Fibroblast of skin of back (primary cell): ENCODE measurements around the gene ARHGAP26.

Source experiments
- DNase-seq: peaks from one replicate; pipeline ENCODE4 v3.0.0-alpha.2; 2013

ARHGAP26 gene

GRCh38 chr5:143051244-143052058 is 281.3 kb downstream of the ARHGAP26 start:
- peak; percentile 69 for DNase-seq

GRCh38 chr5:143052967-143053682 is 282.9 kb downstream of the ARHGAP26 start:
- no peak for DNase-seq

- no peak for DNase-seq
These were observed 283.6 kb downstream of the ARHGAP26 start for GRCh38 chr5:143053780-143054179.

GRCh38 chr5:143054480-143054941 is 284.3 kb downstream of the ARHGAP26 start:
- peak; percentile 67 for DNase-seq

GRCh38 chr5:143055596-143056338 is 285.6 kb downstream of the ARHGAP26 start:
- DNase-seq: peak; percentile 59

- DNase-seq: no peak
These were observed 286.1 kb downstream of the ARHGAP26 start for GRCh38 chr5:143056339-143056704.

GRCh38 chr5:143056792-143057579 is 286.8 kb downstream of the ARHGAP26 start:
- DNase-seq: no peak

- DNase-seq: no peak
These were observed 287.4 kb downstream of the ARHGAP26 start for GRCh38 chr5:143057580-143057999.

GRCh38 chr5:143059355-143059754 is 289.2 kb downstream of the ARHGAP26 start:
- no peak for DNase-seq

- DNase-seq: no peak
These were observed 290.0 kb downstream of the ARHGAP26 start for GRCh38 chr5:143059976-143060765.

- DNase-seq: peak; percentile 80
These were observed 291.2 kb downstream of the ARHGAP26 start for GRCh38 chr5:143061161-143061945.

- DNase-seq: no peak
These were observed 292.2 kb downstream of the ARHGAP26 start for GRCh38 chr5:143062379-143062778.

GRCh38 chr5:143063175-143063970 is 293.2 kb downstream of the ARHGAP26 start:
- DNase-seq: peak; percentile 43

GRCh38 chr5:143064218-143064641 is 294.1 kb downstream of the ARHGAP26 start:
- DNase-seq: peak; percentile 88

- DNase-seq: no peak
These were observed 294.5 kb downstream of the ARHGAP26 start for GRCh38 chr5:143064676-143065075.

- peak; percentile 46 for DNase-seq
These were observed 295.2 kb downstream of the ARHGAP26 start for GRCh38 chr5:143065185-143065965.

- no peak for DNase-seq
These were observed 295.9 kb downstream of the ARHGAP26 start for GRCh38 chr5:143065996-143066522.

GRCh38 chr5:143066556-143067281 is 296.5 kb downstream of the ARHGAP26 start:
- DNase-seq: no peak
